Mesothelial cell of epicardium (in vitro differentiated cells): ENCODE data around the gene PPP1R7. TPM values are rescaled to one million over a fixed set of nuclear protein-coding genes. Genes with fewer than 3 reads are reported as not detected.

Experiments
- DNase-seq, 2 experiments: peaks; one replicate each; pipeline ENCODE4 v3.0.0; 2021; ENCODE audit warnings: low spot score in 2 of 2; ENCODE audit not compliant: unreplicated experiment in 2 of 2
- H3K27ac Mint-ChIP-seq: 2 replicates; pipeline ENCODE4 v1.8.0; 2021; ENCODE audit warnings: mixed read lengths
- H3K27me3 Mint-ChIP-seq: 2 replicates; pipeline ENCODE4 v1.8.0; 2021; ENCODE audit warnings: low read depth, mixed read lengths
- H3K36me3 Mint-ChIP-seq: 2 replicates; pipeline ENCODE4 v1.8.0; 2021; ENCODE audit warnings: mixed read lengths
- H3K4me1 Mint-ChIP-seq: 2 replicates; pipeline ENCODE4 v1.8.0; 2021; ENCODE audit warnings: mixed read lengths
- H3K4me3 Mint-ChIP-seq: 2 replicates; pipeline ENCODE4 v1.8.0; 2021; ENCODE audit warnings: mild to moderate bottlenecking, moderate library complexity, mixed read lengths
- H3K9me3 Mint-ChIP-seq: 2 replicates; pipeline ENCODE4 v1.8.0; 2021; ENCODE audit warnings: mixed read lengths
- CTCF ChIP-seq: fragments of 200-600 bp; sonication (generic); IDR thresholded peaks from one replicate; pipeline ENCODE4 v1.5.0; 2021; ENCODE audit warnings: antibody characterized with exemption; ENCODE audit not compliant: unreplicated experiment
- total RNA-seq: library from RNA; stranded (reverse); gene quantifications from 3 replicates; pipeline ENCODE4 v1.2.1, GENCODE V29; 2021

Gene PPP1R7
- total RNA-seq, 1 donor from 2014 or later, result 37.3 TPM

GRCh38 chr2:241110607-241111439 is 39.4 kb upstream of the PPP1R7 start:
- Mint-ChIP-seq H3K9me3 (no peaks in the 10 kb centered on the region), H3K4me1 (no peaks in the 10 kb centered on the region)
- TF ChIP-seq CTCF, result no peak

GRCh38 chr2:241111440-241111805 is 38.8 kb upstream of the PPP1R7 start:
- no peak for TF ChIP-seq CTCF
- no peaks in the 10 kb centered on the region for H3K9me3 Mint-ChIP-seq
- H3K27me3 Mint-ChIP-seq, result no peaks in the 10 kb centered on the region
- no peaks in the 10 kb centered on the region for H3K4me1 Mint-ChIP-seq
- DNase-seq, result no peak
- H3K36me3 Mint-ChIP-seq, result no peaks in the 10 kb centered on the region
- H3K4me3 Mint-ChIP-seq, result no peak overlapping the region
- no peak overlapping the region for H3K27ac Mint-ChIP-seq

More at GRCh38 chr2:241110607-241111439, 39.4 kb upstream of the PPP1R7 start:
- Mint-ChIP-seq H3K27ac (no peak overlapping the region), H3K27me3 (no peaks in the 10 kb centered on the region), H3K36me3 (no peaks in the 10 kb centered on the region), H3K4me3 (no peak overlapping the region)
- DNase-seq, result no peak

GRCh38 chr2:241112046-241112445 is 38.2 kb upstream of the PPP1R7 start:
- TF ChIP-seq CTCF, result no peak
- Mint-ChIP-seq H3K36me3 (no peaks in the 10 kb centered on the region), H3K4me3 (no peak overlapping the region), H3K9me3 (no peaks in the 10 kb centered on the region), H3K27ac (no peak overlapping the region), H3K4me1 (no peaks in the 10 kb centered on the region), H3K27me3 (no peaks in the 10 kb centered on the region)
- no peak for DNase-seq

- no peak for TF ChIP-seq CTCF
- Mint-ChIP-seq H3K9me3 (no peaks in the 10 kb centered on the region), H3K4me3 (no peak overlapping the region), H3K36me3 (no peaks in the 10 kb centered on the region), H3K27ac (no peak overlapping the region), H3K4me1 (no peaks in the 10 kb centered on the region), H3K27me3 (no peaks in the 10 kb centered on the region)
- DNase-seq, result no peak
These were observed 37.7 kb upstream of the PPP1R7 start for GRCh38 chr2:241112592-241112991.

DNA sequence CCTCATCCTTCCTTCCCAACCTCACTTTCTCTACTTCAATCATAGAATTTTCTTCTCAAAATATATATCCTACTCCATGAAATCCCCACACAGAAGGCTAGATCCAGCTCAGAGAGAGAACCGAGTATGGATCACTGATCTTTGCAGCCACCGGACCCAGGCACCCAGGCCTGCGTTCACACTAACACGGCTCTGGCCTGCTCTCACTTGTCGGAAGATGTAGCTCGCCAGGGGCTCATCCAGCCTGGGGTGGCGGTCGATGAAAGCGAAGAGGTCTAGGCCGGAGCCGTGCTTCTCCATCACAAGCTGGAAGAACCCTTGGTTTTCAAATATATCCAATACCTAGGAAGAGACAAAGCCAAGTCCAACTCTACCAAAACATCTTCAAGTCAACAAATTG is 35.4 kb upstream of the PPP1R7 start:
- no peaks in the 10 kb centered on the region for H3K9me3 Mint-ChIP-seq
- no peak overlapping the region for H3K27ac Mint-ChIP-seq
- H3K4me1 Mint-ChIP-seq, result no peaks in the 10 kb centered on the region

More for the DNA sequence above, 35.4 kb upstream of the PPP1R7 start:
- Mint-ChIP-seq H3K4me3 (no peak overlapping the region), H3K27me3 (no peaks in the 10 kb centered on the region), H3K36me3 (no peaks in the 10 kb centered on the region)
- TF ChIP-seq CTCF, result no peak
- no peak for DNase-seq
